HG02588 (cell line): Measurements from ENCODE around the gene RAMP3.
"Not testable (repeated sequence)": the region's sequence is repeated elsewhere in the genome, so short reads cannot be mapped to it uniquely, and the experiment has no call there.

ENCODE experiments used
- ATAC-seq: cut with Tn5 transposase; IDR thresholded peaks from one replicate; pipeline ENCODE4 v1.9.1; 2021; ENCODE audit warnings: mild to moderate bottlenecking, moderate library complexity; ENCODE audit not compliant: unreplicated experiment

RAMP3 gene

GRCh38 chr7:45190406-45191165 is 33.0 kb downstream of the RAMP3 start:
- no peak for ATAC-seq

GRCh38 chr7:45191396-45191795 is 33.8 kb downstream of the RAMP3 start:
- no peak for ATAC-seq

- no peak for ATAC-seq
Observed at GRCh38 chr7:45192621-45193041, 35.0 kb downstream of the RAMP3 start.

- ATAC-seq, result no peak
Observed at GRCh38 chr7:45193828-45194227, 36.2 kb downstream of the RAMP3 start.

- ATAC-seq, result peak; percentile 91
Observed at GRCh38 chr7:45196374-45196773, 38.8 kb downstream of the RAMP3 start.

- ATAC-seq, result no peak
Observed at GRCh38 chr7:45197461-45197860, 39.9 kb downstream of the RAMP3 start.

GRCh38 chr7:45198986-45199385 is 41.4 kb downstream of the RAMP3 start:
- no peak for ATAC-seq

- ATAC-seq, result no peak
Observed at GRCh38 chr7:45199506-45199905, 41.9 kb downstream of the RAMP3 start.

GRCh38 chr7:45202625-45203024 is 45.0 kb downstream of the RAMP3 start:
- ATAC-seq, result no peak

- ATAC-seq, result no peak
Observed at GRCh38 chr7:45203036-45203435, 45.4 kb downstream of the RAMP3 start.

GRCh38 chr7:45203459-45203858 is 45.9 kb downstream of the RAMP3 start:
- no peak for ATAC-seq

GRCh38 chr7:45203936-45204445 is 46.4 kb downstream of the RAMP3 start:
- peak; percentile 78 for ATAC-seq

GRCh38 chr7:45206266-45206665 is 48.7 kb downstream of the RAMP3 start:
- not testable (repeated sequence) for ATAC-seq

GRCh38 chr7:45209909-45210308 is 52.3 kb downstream of the RAMP3 start:
- not testable (repeated sequence) for ATAC-seq

- ATAC-seq, result no peak
Observed at GRCh38 chr7:45211066-45211465, 53.5 kb downstream of the RAMP3 start.

GRCh38 chr7:45211958-45212357 is 54.4 kb downstream of the RAMP3 start:
- ATAC-seq, result no peak

- no peak for ATAC-seq
Observed at GRCh38 chr7:45212606-45213005, 55.0 kb downstream of the RAMP3 start.

- no peak for ATAC-seq
Observed at GRCh38 chr7:45215601-45216062, 58.0 kb downstream of the RAMP3 start.

GRCh38 chr7:45216181-45216580 is 58.6 kb downstream of the RAMP3 start:
- ATAC-seq, result no peak

GRCh38 chr7:45216622-45217165 is 59.1 kb downstream of the RAMP3 start:
- no peak for ATAC-seq

GRCh38 chr7:45217358-45217757 is 59.8 kb downstream of the RAMP3 start:
- no peak for ATAC-seq

- ATAC-seq, result no peak
Observed at GRCh38 chr7:45219130-45219529, 61.5 kb downstream of the RAMP3 start.
